Stimulated activated CD4-positive, alpha-beta T cell treated with anti-CD3 and anti-CD28 coated beads, TNF-alpha, amount 100 ng/mL, for 48 hours (primary cell): ENCODE data around the gene C21orf58.

ENCODE experiments used
- DNase-seq, 3 donors: peaks; one replicate each; pipeline ENCODE4 v3.0.0-alpha.2; 2020; ENCODE audit warnings: low read depth in 3 of 3

Gene C21orf58

DNA sequence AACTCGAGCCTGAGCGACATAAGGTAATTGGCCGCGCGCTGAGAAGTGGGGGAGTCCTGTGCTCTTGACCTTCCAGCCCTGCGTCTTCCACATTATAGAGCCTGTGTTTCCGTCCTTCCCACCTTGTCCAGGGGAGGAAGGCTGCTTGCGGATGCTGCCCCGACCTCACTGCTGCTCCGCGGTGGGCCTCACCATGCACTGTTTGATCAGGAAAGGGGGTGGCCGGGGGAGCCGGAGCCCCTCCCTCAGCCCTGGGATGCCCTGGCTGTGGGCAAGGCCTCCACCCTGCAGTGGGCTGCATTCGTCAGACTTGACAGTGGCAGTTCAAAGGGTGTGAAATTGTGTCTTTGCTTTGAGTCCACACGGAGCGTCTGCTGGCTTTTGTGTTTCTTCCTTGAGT, 30.4 kb upstream of the C21orf58 start:
- DNase-seq, result no peak

DNA sequence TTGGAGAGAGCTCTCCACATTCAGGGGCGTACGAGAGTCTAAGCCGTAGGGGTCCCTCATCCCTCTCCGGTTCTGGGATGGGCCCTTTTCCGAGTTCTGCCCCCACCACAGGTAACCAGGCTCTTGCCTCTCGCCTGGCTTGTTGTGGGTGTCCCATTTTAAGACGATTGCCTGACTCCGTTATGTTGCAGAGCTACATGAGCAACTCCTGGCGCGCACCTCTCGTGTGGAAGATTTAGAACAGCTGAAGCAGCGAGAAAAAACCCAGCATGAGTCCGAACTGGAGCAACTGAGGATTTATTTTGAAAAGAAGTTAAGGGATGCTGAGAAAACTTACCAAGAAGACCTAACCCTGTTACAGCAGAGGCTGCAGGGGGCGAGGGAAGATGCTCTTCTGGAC, 29.2 kb upstream of the C21orf58 start:
- DNase-seq, result no peak

DNA sequence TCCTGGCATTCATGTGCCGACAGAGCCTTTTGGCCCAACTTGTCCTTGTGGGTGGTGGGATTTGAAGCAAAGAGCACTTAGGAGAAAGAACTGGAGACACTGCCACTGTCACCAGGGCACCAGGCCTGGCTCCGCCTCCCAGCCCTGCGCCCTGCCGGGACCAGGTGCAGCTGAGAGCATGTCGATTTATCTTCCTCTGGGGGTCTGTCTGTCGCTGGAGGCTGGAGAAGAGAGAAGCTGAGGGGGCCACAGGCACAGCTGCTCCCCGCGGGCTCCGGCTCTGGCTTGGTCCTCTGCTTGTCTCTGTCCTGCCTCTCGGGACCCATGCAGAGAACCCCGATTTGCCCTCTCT, 28.5 kb upstream of the C21orf58 start:
- no peak for DNase-seq

DNA sequence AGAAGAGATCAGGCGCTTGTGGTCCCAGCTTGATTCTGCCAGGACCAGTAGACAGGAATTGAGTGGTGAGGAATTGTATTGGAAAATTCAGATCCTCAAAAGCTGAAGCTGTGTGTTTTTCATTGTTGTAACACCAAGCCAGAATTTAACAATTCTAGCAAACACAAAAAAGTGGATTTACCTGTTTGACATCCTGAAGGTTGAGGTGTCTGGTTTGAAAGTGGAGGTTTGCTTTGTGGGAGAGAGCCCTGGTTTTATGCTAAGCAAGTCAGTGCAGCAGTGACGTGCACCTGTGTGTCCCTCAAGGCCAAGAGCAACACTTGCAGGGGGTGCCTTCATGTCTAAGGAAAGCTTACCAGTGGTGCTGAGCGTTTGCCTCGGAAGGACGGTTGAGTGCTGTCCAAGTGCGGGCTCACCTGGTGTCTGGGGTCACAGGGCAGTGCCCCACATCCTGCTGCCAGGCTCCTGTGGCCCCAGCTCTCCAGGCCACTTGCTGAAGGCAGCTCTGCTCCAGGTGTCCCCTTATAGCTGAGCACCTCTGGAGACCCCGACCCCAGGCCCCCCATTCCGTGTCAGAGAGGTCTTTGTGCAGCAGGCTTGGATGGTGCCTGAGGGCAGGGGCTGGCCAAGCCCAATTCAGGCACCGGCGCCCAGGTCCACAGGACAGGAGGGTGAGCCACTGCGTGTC, 27.9 kb upstream of the C21orf58 start:
- DNase-seq, result no peak

DNA sequence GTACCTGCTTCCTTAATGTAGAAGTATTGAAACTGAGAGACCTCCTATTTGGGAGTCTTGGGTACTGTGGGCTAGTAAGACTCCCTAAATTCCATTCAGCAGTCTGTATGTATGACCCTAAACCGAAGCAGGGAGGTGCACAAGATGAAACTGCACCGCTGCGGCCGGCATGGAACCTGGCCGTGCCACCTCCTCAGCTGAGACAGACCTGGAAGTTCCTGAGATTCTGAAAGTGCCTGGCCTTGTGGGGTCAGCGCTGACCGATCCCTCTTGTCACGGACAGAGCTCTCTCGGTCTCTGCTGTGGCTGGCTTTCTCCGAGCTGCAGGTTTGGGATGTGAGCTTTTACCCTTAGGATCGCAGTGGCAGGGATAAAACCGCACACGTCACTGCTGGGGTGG, 27.3 kb upstream of the C21orf58 start:
- DNase-seq, result no peak

DNA sequence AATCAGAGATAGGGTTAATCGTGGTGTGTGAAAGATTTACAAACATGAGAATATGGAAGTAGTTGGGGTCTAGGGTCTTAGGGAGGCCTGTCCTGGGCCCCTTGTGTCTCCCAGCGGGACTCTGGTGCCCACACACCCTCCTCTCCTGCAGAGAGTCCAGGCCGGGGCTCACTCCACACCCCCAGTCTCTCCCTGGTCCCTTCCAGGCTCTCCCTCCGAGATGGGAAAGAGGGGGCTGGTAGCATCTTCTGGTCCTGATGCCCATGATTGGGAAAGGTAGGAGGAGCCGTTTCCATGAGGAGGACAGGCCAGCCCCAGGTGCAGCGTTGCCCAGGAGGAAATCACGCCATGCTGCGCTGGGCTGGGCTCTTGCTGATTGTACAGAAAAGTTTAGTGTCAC, 26.9 kb upstream of the C21orf58 start:
- DNase-seq, result no peak

DNA sequence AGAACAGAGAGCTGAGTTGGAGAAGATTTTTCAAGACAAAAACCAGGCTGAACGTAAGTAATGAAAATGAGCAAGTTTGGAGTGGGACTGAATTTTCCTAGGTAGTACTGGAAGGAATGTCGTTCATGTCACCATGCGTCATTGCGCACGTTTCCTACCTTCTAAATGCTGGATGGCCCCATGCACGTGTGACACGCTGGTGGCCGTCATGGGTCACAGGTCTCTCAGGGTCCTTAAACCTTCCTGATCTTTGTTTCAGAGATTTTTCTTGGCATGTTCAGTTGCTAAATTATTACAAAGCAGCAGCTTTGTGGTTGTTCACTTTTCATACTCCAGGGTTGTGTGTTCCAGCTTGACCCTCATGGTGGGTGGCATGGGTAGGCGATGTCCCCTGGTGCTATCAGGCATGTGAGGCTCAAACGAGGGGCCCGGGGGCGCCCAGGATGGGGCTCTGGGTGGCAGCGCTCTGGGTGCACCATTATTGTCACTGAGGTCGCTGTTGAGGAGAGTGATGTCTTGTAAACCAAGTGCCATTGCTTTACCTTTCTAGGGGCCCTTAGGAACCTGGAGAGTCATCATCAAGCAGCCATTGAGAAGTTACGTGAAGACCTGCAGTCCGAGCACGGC, 25.6 kb upstream of the C21orf58 start:
- no peak for DNase-seq

DNA sequence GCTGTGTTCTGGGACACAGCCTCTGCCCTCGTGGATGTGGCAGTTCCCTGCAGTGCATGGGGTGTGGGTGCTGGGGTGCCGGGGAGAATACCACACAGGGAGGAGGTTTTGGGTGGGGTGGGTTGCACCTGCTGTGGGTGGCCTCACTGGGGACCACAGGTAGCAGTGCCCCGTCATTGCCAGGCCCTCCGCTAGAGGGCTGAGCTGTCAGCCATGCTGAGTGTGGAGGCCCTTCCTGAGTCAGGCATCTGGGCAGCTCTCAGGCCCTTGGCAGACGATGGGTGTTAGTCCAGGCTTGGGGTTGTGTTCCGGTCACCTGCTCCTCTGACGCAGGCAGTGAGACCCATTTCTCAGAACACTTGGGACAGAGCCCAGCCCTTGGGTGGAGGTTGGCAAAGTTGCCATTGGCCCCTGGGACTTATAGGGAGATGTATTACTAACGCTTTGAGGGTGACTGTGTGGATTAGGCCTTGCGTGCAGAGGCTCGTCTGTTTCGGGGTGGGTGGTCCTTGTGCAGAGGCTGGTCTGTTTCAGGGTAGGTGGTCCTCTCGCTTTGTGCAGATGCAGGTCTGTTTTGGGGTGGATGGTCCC, 24.2 kb upstream of the C21orf58 start:
- no peak for DNase-seq

DNA sequence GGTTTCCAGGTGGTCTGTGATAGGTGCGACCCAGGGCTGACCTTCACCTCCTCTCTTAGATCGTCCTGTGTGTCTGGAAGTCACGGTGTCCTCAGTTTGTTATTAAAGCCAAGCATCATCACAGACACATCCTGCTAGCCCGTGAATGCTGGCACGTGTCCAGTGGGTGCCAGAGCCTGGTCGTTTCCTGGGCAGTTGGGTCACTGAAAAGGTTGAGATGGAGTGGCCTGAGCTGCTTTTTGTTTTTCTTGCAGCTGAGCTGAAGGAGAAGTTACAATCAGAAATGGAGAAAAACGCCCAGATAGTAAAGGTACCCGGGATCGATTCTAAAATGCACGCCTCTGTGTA, 23.5 kb upstream of the C21orf58 start:
- DNase-seq, result no peak

DNA sequence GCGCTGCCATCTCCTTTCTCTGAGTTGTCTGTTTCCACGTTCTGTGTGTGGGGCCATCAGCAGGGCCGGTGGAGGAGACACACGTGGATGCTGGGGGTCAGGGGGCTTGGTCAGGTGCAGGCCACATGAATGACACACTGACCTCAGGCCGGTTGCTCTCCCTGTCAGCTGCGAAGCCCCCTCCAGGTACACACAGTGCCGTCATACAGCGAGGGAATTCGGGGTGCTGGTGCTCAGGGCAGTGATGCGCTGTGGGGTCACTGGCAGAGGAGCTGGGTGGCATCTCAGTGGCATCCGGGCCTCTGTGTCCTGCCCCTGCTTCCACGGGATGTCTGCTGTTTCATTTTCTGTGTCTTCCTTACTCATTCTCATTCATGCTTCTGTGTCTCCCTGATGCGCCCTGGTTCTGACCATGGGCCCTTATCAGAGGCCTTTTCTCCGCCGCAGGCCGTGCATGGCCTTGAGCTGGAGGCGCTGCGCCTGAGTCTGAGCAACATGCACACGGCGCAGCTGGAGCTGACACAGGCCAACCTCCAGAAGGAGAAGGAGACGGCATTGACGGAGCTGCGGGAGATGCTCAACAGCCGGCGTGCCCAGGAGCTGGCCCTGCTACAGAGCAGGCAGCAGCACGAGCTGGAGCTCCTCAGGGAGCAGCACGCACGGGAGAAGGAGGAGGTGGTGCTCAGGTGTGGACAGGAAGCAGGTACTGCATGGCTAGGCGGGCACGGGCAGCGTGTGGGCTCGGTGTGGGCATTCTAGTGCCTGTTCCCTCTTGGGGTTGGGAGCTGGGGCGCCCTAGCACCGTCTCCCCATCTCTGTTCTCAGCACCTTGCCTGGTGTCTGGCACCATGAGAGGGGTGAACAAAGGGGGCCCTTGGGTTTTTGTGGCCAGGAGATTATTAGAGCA, 22.9 kb upstream of the C21orf58 start:
- no peak for DNase-seq

DNA sequence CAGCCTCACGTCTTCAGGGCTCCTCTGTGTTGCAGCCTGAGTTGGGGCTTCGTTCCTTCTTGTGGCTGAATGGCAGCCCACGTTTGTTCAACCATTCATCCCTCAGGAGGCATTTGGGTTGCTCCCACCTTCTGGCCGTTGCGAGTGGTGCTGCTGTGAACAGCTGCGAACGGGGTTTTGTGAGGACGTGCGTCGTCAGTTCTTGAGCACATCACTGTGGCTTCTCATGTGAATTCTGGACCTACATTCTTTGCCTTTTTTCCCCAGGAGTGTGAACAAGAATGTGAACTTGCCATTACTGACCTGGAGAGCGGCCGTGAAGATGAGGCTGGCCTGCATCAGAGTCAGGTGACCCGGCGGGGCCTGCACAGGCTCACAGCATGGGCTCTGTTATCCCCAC, 22.2 kb upstream of the C21orf58 start:
- DNase-seq, result no peak

DNA sequence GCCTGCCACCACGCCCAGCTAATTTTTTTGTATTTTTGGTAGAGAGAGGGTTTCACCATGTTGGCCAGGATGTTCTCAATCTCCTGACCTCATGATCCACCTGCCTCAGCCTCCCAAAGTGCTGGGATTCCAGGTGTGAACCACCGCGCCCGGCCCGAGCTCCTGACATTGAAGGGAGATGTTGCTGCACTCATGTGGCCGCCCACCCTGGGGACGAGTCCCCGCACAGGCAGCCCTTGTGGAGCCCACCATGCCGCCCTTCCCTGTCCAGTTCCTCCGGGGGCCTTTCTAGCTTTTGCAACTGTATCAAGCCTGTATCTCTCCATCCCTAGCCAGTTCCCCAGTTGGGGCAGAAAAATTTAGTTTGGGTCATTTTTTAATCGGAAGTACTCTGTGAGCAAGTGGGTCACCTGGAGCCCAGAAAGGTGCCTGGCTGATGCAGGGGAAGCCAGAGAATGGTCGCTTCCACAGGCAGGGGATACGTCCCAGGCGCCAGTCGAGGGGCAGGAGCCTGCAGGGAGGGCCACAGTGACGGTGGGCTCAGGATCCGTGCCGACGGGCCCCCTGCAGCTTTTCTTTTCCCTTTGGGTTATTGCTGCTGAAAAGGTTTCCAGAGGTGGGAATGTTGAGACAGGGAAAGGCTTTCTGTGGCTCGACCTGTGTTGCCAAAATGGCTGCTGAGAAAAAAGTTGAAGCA, 20.7 kb upstream of the C21orf58 start:
- DNase-seq, result no peak

DNA sequence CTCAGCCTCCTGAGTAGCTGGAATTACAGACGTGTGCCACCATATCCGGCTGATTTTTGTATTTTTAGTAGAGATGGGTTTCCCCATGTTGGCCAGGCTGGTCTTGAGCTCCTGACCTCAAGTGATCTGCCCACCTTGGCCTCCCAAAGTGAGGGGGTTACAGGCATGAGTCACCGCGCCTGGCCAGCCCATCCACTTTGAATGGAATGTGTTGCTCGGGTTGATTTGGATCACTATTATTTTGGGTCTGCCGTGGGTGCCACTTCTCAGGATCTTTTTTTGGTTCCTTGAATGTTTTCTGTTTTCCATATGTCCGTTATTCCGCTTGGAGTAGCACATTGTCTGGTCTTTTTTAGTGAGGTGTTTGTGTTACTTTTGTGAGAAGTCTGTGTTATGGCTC, 17.3 kb upstream of the C21orf58 start:
- no peak for DNase-seq

DNA sequence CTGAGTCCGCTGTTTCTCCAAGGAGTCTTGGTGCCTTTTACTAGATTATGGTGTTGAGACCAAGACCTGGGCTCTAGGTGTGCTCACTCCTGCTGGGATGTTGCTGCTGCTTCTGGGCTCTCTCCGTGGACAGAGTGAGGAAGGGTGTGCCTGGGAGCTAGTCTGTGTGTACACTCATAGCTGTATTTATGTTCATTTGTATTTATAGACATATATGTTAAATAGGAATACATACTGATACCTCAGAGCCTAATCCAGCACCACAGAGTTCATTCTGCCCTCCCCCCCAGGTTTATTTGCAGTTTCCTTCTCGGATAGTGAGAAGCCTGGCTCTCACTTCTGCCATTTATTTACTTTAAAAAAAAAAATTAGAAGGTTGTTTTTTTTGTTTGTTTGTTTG, 12.9 kb upstream of the C21orf58 start:
- no peak for DNase-seq

DNA sequence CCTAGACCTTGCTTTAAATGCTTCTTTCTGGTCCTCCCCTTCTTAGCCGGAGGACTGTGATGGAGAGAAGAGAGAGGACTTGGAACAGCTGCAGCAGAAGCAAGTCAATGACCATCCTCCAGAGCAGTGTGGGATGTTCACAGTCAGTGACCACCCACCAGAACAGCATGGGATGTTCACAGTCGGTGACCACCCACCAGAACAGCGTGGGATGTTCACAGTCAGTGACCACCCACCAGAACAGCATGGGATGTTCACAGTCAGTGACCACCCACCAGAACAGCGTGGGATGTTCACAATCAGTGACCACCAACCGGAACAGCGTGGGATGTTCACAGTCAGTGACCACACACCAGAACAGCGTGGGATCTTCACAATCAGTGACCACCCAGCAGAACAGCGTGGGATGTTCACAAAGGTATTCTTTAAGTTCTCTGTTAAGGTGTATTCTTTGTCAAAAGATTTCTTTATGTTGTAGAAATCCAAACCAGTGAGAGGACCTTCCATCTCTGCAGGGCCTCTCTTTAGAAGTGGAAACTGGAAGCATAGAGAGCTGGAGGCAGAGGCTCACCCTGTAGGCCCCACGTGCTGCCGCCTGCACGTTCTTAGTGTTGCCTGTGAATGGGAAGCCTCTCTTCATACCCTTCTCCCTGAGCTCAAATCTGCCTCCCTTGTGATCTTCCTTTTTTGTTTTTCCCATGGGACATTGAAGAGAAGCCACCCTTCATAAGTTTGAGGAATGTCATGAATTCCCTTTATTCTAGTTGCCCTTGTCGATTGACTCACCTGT, 10.9 kb upstream of the C21orf58 start:
- DNase-seq, result no peak

DNA sequence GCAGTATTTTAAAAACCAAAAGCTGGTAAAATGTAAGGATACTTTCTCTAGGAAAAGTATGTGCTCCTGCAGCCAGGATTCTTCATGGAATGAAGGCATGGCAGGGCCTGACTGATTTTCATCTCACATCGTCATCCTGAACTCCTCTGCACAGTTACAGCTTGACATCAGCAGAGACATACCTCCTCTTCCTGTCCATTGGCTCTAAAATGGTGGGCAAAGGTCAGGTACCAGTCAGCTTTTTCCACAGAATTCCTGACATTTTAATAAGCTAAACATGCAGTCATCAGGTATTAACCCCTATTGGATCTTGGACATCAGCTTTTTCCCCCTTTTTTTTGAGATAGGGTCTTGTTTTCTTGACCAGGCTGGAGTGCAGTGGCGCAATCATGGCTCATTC, 6.1 kb upstream of the C21orf58 start:
- DNase-seq, result no peak

DNA sequence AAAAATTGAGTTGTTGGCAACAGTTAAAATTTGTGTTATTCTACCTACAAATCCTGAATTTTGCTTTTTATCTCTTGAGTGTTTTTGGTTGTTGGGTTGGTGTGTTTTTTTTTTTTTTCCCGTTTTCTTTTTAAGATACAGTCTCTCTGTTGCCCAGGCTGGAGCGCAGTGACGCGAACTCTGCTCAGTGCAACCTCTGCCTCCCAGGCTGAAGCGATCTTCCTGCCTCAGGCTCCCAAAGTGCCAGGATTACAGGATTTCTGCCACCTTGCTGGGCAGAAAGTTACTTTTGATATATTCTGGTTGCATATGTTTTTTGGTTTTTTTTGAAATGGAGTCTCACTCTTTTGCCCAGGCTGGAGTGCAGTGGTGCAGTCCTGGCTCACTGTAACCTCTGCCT, 4.5 kb upstream of the C21orf58 start:
- DNase-seq, result no peak

DNA sequence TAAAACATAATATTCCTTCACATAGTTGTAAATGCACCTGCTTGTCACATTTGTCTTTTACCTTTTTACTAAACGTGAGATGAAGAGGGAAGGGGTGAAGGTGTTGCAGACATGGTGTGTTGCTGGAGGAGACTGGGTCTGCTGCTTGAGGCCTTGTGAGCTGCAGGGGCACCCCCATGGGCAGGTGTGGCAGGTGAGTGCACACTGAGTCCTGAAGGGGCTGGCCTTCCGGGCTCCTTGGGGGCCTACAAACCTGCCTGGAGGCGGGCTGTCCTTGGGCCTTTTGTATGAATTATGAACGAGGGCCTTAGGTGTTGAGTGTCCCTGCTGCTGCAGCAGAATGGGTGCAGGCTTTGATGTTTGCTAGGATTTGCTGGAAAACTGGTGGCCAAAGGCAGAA, 4.0 kb upstream of the C21orf58 start:
- DNase-seq, result no peak

DNA sequence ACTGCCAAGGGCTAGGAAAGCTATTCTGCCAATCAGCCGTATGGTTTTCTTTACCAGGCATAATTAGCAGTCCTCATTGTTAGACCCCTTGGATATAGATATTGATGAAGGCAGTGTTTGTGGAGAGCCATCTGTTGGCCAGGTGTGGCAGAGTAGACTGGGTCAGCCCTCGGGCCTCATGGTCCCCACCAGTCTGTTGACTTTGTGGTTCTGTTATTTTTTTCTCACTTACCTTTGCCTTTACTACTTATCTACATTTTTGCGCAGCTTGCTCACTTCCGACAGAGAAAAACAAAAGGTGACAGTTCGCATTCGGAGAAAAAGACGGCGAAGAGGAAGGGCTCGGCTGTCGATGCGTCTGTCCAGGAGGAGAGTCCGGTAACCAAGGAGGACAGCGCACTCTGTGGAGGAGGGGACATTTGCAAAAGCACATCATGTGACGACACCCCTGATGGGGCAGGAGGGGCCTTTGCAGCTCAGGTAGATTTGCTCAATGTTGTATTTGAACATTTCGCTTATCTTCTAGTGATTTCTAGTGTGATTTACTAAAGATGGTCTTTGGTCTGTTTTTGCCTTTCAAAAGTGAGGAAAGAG, 2.5 kb upstream of the C21orf58 start:
- DNase-seq, result no peak

DNA sequence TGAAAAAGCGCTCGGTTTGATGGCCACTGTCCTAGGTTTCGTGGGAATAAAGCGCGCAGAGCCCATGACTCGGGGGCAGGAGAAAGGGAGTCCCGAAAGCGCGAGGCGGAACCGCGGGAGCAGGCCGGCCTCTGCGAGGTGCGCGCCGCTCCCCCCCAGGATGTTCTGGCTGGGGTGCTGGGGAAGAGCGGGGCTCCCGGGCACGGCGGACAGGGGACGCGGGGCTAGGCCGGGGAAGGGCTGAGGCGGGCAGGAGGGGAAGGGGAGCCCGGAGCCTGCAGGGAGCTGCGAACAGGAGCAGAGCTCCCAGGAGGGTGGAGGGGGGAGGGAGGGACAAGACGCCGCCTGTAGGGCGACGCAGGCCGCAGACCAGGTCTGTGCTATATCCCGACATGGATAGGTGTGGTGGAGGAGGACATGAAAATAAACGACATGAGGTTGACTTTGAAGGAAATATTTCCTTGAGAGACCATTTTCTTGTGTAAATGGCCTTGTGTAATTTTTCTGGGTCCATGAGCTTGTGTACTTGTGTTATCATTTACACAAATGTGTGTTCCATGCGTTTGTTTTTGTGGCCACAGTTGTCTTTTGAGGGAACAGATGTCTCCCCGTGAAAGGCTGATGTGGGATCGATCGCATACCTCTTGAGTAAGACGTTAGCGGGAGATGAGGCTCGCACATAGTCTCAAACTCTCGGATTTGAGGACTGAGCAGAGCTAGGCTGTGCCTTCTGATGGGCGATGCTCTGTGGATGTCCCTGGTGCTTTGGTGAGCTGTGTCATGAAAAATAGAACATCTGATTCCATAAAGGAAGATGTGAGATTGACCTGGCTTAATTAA, 1.6 kb upstream of the C21orf58 start:
- DNase-seq, result peak in 2 of 3 donors; percentile 14 to 28
